Measurements from ENCODE around the gene BICC1.

GRCh38 chr10:58857251-58857805, 344.7 kb downstream of the BICC1 start:
- TF ChIP-seq CTCF (IDR thresholded peaks at IDR 0.05 in 4 of 5, conservative IDR thresholded peaks at IDR 0.05 in 1 of 5) (no peak), POLR2A (IDR thresholded peaks at IDR 0.05) (no peak)
